PC-9 (cell line): ENCODE data around the gene LRRC56. TPM values are rescaled to one million over a fixed set of nuclear protein-coding genes. Genes with fewer than 3 reads are reported as not detected.
A peak's percentile ranks its signal among the peaks of the same experiment; 100 is the strongest.

ENCODE experiments used
- BruUV-seq: library from RNA; stranded (reverse); fragments of 400-500 nt; replicated peaks from 2 replicates; lab custom pipeline; 2021; lab: Mats Ljungman, UMichigan
- CTCF ChIA-PET: fragments of 300-600 bp; sonication (Branson Sonifier 250); formaldehyde crosslinking; loops from one replicate; lab custom pipeline; 2022; ENCODE audit warnings: antibody characterized with exemption; lab: Charles Lee
- POLR2A ChIA-PET: fragments of 300-600 bp; sonication (Branson Sonifier 250); formaldehyde crosslinking; loops from one replicate; lab custom pipeline; 2022; ENCODE audit warnings: antibody characterized with exemption; ENCODE audit not compliant: unreplicated experiment; lab: Charles Lee
- DNase-seq, 2 experiments: peaks; one replicate each; pipeline versions ENCODE4 v3.0.0 to v3.0.0-alpha.2; 2015 to 2022; ENCODE audit warnings: mixed read lengths in 1 of 2
- H2AFZ ChIP-seq: fragments of 200-600 bp; sonication (generic); 2 replicates; pipeline ENCODE4 v1.8.1; 2017; ENCODE audit warnings: antibody characterized with exemption
- H3F3A ChIP-seq: fragments of 200-600 bp; sonication (generic); 2 replicates; pipeline ENCODE4 v1.8.1; 2017; ENCODE audit warnings: antibody characterized with exemption, mild to moderate bottlenecking, low read depth; ENCODE audit not compliant: insufficient read depth
- H3K27ac ChIP-seq: fragments of 200-600 bp; sonication (generic); 2 replicates; pipeline ENCODE4 v1.6.1; 2016; ENCODE audit warnings: mixed run types
- H3K27me3 ChIP-seq: fragments of 200-600 bp; sonication (generic); 2 replicates; pipeline ENCODE4 v1.6.1; 2016; ENCODE audit warnings: low read depth, mixed run types; ENCODE audit not compliant: insufficient read depth
- H3K36me3 ChIP-seq: fragments of 200-600 bp; sonication (generic); 2 replicates; pipeline ENCODE4 v1.6.1; 2016; ENCODE audit warnings: low read depth, mixed run types
- H3K4me1 ChIP-seq: fragments of 200-600 bp; sonication (generic); replicated peaks from 2 replicates; pipeline ENCODE4 v1.6.1; 2016; ENCODE audit warnings: mixed run types; ENCODE audit not compliant: insufficient read depth
- H3K4me2 ChIP-seq: fragments of 200-600 bp; sonication (generic); 2 replicates; pipeline ENCODE4 v1.6.1; 2017; ENCODE audit warnings: mixed run types
- H3K4me3 ChIP-seq: fragments of 200-600 bp; sonication (generic); 2 replicates; pipeline ENCODE4 v1.6.1; 2016; ENCODE audit warnings: mixed run types
- H3K79me2 ChIP-seq: fragments of 200-600 bp; sonication (generic); 2 replicates; pipeline ENCODE4 v1.6.1; 2017; ENCODE audit warnings: low read depth, mixed run types
- H3K9me2 ChIP-seq: fragments of 200-600 bp; sonication (generic); 2 replicates; pipeline ENCODE4 v1.8.1; 2017; ENCODE audit warnings: mild to moderate bottlenecking; ENCODE audit not compliant: insufficient read depth
- H3K9me3 ChIP-seq: fragments of 200-600 bp; sonication (generic); 2 replicates; pipeline ENCODE4 v1.8.1; 2016; ENCODE audit warnings: low read depth; ENCODE audit not compliant: insufficient read depth
- H4K20me1 ChIP-seq: fragments of 200-600 bp; sonication (generic); 2 replicates; pipeline ENCODE4 v1.8.1; 2017; ENCODE audit not compliant: insufficient read depth
- EZH2 ChIP-seq: fragments of 200-600 bp; sonication (generic); IDR thresholded peaks from 2 replicates; pipeline ENCODE4 v1.8.0; 2017; ENCODE audit warnings: antibody characterized with exemption, low read depth
- intact Hi-C: fragments of 100-400 bp; cut with micrococcal nuclease; formaldehyde crosslinking; loops from one replicate; pipeline ENCODE4 v1.10.0; 2022; ENCODE audit not compliant: unreplicated experiment
- total RNA-seq: library from RNA; stranded (reverse); gene quantifications from 2 replicates; pipeline ENCODE4 v1.2.3, GENCODE V29; 2021
- TF ChIP-seq, protein P1 (sequence below): fragments of 200-600 bp; sonication (generic); conservative IDR thresholded peaks from 2 replicates; pipeline ENCODE4 v1.6.1; 2017; ENCODE audit warnings: mixed run types, antibody characterized with exemption, mild to moderate bottlenecking, moderate library complexity

LRRC56 gene
- total RNA-seq, 1 experiment from 2014 or later: 5.0 TPM

DNA sequence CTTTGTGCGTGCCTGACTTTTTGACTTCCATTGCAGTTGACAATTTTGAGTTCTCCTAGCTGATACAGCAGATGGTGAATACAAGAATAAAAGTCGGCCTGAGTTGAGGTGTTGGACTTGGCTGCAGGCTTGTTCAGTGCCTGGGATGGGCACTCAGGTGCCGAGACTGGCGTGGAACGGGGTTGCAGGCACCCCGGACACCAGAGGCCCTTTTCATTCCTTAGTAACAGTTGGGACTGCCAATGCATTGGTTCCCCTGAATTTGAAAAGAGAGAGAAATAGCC lies 40.2 kb downstream of the LRRC56 start:
- H3K4me3 ChIP-seq: peak overlapping the region; percentile 79
- POLR2A ChIA-PET: no interaction called here
- H3K4me1 ChIP-seq: peaks cover 16% of the 10 kb centered on the region
- H3F3A ChIP-seq: no peaks in the 10 kb centered on the region
- no peak overlapping the region for H3K27ac ChIP-seq
- H3K9me3 ChIP-seq: no peaks in the 10 kb centered on the region
- TSS peak; percentile 41 for BruUV-seq
- H4K20me1 ChIP-seq: peaks cover 47% of the 10 kb centered on the region
- H2AFZ ChIP-seq: no peak overlapping the region
- CTCF ChIA-PET: no interaction called here
- peaks cover 53% of the 10 kb centered on the region for H3K79me2 ChIP-seq
- no peaks in the 10 kb centered on the region for H3K9me2 ChIP-seq
- H3K36me3 ChIP-seq: no peaks in the 10 kb centered on the region; the same call in 1 of the 2 replicates
- TF ChIP-seq EZH2: no peak
- TF ChIP-seq, protein P1, sequence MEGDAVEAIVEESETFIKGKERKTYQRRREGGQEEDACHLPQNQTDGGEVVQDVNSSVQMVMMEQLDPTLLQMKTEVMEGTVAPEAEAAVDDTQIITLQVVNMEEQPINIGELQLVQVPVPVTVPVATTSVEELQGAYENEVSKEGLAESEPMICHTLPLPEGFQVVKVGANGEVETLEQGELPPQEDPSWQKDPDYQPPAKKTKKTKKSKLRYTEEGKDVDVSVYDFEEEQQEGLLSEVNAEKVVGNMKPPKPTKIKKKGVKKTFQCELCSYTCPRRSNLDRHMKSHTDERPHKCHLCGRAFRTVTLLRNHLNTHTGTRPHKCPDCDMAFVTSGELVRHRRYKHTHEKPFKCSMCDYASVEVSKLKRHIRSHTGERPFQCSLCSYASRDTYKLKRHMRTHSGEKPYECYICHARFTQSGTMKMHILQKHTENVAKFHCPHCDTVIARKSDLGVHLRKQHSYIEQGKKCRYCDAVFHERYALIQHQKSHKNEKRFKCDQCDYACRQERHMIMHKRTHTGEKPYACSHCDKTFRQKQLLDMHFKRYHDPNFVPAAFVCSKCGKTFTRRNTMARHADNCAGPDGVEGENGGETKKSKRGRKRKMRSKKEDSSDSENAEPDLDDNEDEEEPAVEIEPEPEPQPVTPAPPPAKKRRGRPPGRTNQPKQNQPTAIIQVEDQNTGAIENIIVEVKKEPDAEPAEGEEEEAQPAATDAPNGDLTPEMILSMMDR: no peak
- no peak for DNase-seq
- intact Hi-C loops: no loop called here
- no peaks in the 10 kb centered on the region for H3K27me3 ChIP-seq
- peak overlapping the region; percentile 85 for H3K4me2 ChIP-seq

GRCh38 chr11:578276-579035 lies 41.1 kb downstream of the LRRC56 start:
- peak overlapping the region; percentile 79; the same call in 1 of the 2 replicates for H3K4me3 ChIP-seq
- no peaks in the 10 kb centered on the region for H3F3A ChIP-seq
- H3K27me3 ChIP-seq: no peaks in the 10 kb centered on the region
- ChIA-PET CTCF (no interaction called here), POLR2A (interaction anchor here (0.6 kb wide), 2 partner anchors 19 to 115 kb away, joined by 3 to 7 read pairs; no protein-coding TSS in a partner anchor)
- no peaks in the 10 kb centered on the region for H3K9me2 ChIP-seq
- intact Hi-C loops: no loop called here
- no peak overlapping the region for H3K27ac ChIP-seq
- peaks cover 16% of the 10 kb centered on the region for H3K4me1 ChIP-seq
- H3K9me3 ChIP-seq: no peaks in the 10 kb centered on the region
- H3K79me2 ChIP-seq: peaks cover 53% of the 10 kb centered on the region
- no TSS peak for BruUV-seq
- TF ChIP-seq, protein P1: no peak
- no peak for TF ChIP-seq EZH2
- no peak overlapping the region for H2AFZ ChIP-seq
- peak overlapping the region; percentile 85 for H3K4me2 ChIP-seq
- no peaks in the 10 kb centered on the region; the same call in 1 of the 2 replicates for H3K36me3 ChIP-seq
- peaks cover 47% of the 10 kb centered on the region for H4K20me1 ChIP-seq
- no peak for DNase-seq

DNA sequence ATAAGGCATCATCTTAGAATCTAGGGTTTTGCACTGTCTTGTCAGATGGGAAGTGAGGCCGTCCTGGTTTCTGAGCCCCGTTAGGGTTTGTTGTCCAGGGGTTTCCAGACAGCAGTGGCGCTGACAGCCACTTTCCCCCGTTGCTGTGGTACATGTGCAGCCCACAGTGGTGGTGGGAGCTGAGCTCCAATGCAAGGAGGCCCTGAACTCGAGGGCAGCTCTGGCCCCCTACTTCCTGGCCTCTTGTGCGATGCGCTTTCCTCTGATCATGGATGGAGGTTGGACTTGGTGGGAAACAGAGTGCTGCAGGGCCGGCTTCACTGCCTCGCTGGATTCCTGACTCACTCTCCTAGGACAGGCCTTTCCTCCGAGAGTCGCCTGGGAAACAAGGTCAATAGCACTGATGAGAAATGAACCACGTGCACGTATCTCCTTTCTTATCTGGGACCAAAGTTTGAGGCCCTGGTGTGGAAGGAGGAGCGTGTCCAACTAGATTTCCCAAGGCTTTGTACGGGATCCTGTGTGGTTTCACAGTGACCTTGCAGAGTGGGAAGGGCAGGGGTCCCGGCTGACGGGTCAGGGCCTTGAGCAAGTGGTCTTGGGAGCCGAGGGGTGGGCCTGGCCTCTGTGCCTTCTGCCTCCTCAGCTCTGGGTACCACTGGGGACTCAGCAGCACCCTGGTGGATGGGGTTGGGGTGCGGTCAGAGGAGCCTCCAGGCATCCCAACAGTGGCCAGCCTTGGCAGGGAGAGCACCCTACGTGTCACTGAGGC lies 42.7 kb downstream of the LRRC56 start:
- Histone ChIP-seq H3K4me1 (peaks cover 16% of the 10 kb centered on the region), H3K27ac (no peak overlapping the region), H3K36me3 (no peaks in the 10 kb centered on the region; the same call in 1 of the 2 replicates), H4K20me1 (peaks cover 47% of the 10 kb centered on the region), H3K9me2 (no peaks in the 10 kb centered on the region), H3F3A (no peaks in the 10 kb centered on the region), H3K4me2 (no peak overlapping the region), H3K79me2 (peaks cover 53% of the 10 kb centered on the region), H3K27me3 (no peaks in the 10 kb centered on the region), H3K9me3 (no peaks in the 10 kb centered on the region), H3K4me3 (no peak overlapping the region), H2AFZ (no peak overlapping the region)
- DNase-seq: no peak
- ChIA-PET POLR2A (no interaction called here), CTCF (no interaction called here)
- TF ChIP-seq, protein P1: no peak
- TF ChIP-seq EZH2: no peak
- BruUV-seq: no TSS peak
- intact Hi-C loops: no loop called here
